NOMO-1 treated with dmso at 0.1 percent for 144 hours (cell line): ENCODE measurements around the gene ZBED6.

Experiments used
- DNase-seq: peaks from one replicate; lab custom pipeline; 2025; ENCODE audit not compliant: unreplicated experiment; lab: John Stamatoyannopoulos, UW

The ZBED6 gene

DNA sequence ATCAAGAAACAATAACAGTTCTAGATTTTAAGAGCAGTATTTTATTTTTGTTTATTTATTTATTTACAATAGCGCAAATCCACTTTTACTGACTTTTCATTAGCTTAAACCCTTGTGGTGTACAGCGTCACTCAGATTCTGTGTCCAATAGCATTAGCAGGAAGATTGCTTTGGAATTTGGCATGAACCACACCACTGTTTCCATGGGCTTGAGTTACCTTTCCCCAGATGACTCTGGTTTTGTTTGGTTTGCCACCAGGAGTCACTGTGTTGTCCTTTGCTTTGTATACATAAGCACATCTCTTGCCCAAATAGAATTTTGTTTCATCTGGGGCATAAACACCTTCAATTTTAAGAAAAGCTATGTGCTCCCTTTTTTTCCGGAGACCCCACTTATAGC lies 40.1 kb downstream of the ZBED6 start:
- no peak for DNase-seq

DNA sequence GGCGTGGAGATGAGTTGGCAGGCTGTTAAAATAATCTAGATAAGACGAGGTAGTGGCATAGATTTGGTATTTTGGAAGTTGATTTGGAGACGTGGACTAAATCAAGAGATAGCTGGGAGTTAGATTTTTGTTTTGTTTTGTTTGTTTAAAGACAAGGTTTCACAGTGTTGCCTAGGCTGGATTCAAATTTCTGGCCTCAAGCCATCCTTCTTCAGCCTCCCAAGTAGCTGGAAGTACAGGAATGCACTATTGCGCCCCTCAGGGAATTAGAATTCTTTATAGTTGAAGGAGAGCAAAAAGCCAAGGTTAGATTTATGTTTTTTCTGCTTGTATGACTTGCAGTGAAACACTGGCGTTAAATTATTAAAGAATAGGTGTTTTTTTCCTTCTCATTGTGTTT lies 43.7 kb downstream of the ZBED6 start:
- no peak for DNase-seq

DNA sequence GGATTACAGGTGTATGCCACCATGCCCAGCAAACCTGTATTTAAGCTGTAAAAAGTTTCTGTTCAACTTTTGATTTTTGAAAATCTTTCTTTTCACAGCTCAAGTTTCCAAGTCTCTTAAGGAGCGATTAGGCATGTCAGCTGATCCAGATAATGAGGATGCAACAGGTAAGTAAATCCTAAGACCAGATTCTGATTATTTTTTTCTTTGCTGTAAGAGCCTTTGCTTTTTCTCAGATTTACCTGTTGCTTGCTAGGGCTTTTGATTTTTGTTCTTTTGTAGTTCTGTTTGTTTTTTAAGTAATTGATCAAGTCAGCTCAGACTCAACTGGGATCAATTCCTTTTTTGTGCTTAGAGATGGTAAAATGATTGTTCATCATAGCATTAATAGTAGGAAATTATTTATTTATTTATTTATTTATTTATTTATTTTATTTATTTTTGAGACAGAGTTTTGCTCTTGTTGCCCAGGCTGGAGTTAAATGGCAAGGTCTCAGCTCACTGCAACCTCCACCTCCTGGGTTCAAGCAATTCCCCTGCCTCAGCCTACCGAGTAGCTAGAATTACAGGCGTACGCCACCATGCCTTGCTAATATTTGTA lies 44.9 kb downstream of the ZBED6 start:
- DNase-seq, result no peak

DNA sequence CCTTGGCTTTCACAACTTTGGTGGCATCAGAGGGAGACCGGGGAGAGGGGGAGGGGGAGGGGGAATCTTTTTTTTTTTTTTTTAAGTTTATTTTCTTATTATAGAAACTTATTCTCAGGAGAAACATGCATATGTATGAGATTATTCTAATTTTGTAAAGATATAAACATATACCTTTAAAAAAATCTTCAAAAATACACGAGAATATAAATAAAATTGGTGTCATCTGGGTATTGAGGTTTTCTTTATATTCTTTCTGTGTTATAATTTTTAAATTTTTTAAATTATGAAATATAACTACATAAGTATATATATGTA lies 47.1 kb downstream of the ZBED6 start:
- no peak for DNase-seq

DNA sequence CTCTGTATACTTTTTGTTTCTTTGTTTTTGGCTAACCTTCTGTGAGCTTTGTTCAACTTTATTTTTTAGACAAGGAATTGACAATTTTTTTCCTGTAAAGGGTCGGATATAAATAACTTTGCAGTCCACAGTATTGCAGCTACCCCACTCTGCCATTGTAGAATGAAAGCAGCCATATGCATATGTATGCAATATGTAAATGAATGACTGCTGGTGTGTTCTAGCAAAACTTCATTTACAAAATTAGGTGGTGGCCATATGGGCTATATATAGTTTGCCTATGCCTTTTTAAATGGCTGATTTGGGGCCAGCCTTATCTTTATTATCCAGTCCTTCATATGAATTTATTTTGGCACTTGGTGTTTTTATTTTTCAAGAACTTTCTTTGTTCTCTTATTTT lies 48.0 kb downstream of the ZBED6 start:
- no peak for DNase-seq
